H1 (cell line): ENCODE results near the gene PDE2A. TPM values are rescaled to one million over a fixed set of nuclear protein-coding genes. Genes with fewer than 3 reads are reported as not detected.

Source experiments
- CTCF ChIA-PET: fragments of 300-600 bp; sonication (Branson Sonifier 250); formaldehyde crosslinking; loops from one replicate; lab custom pipeline; 2021; ENCODE audit not compliant: partially characterized antibody; lab: Charles Lee
- POLR2A ChIA-PET: fragments of 300-600 bp; sonication (Branson Sonifier 250); formaldehyde crosslinking; loops from one replicate; lab custom pipeline; 2021; ENCODE audit warnings: inconsistent platforms; ENCODE audit not compliant: partially characterized antibody; lab: Charles Lee
- DNase-seq, 2 experiments: peaks; one replicate each; pipeline versions ENCODE4 v3.0.0 to v3.0.0-alpha.2; 2010 to 2022; ENCODE audit warnings: low spot score in 2 of 2, low read depth in 1 of 2, mixed read lengths in 1 of 2
- FAIRE-seq: peaks from 2 replicates; lab custom pipeline; 2011; peaks lifted over from hg19 to GRCh38; lab: Jason Lieb, UNC
- H2AFZ ChIP-seq: 2 replicates; pipeline ENCODE4 v1.8.1; 2012; ENCODE audit warnings: low read length, inconsistent platforms
- H2AK5ac ChIP-seq: 2 replicates; pipeline ENCODE4 v1.6.1; 2013; ENCODE audit warnings: low read depth, low read length
- H2BK120ac ChIP-seq: replicated peaks from 2 replicates; pipeline ENCODE3; 2013; ENCODE audit warnings: low read depth, low read length, inconsistent platforms
- H2BK12ac ChIP-seq: 2 replicates; pipeline ENCODE4 v1.6.1; 2013; ENCODE audit warnings: low read depth, low read length
- H2BK15ac ChIP-seq: 2 replicates; pipeline ENCODE4 v1.6.1; 2013; ENCODE audit warnings: low read length
- H2BK20ac ChIP-seq: 2 replicates; pipeline ENCODE4 v1.6.1; 2013; ENCODE audit warnings: low read length
- H2BK5ac ChIP-seq: 2 replicates; pipeline ENCODE4 v1.6.1; 2013; ENCODE audit warnings: low read depth, low read length
- H3K14ac ChIP-seq: 2 replicates; pipeline ENCODE4 v1.6.1; 2013; ENCODE audit warnings: inconsistent platforms; ENCODE audit not compliant: insufficient read length
- H3K18ac ChIP-seq: 2 replicates; pipeline ENCODE4 v1.6.1; 2013; ENCODE audit warnings: low read length; ENCODE audit errors: extremely low read depth
- H3K23ac ChIP-seq: 2 replicates; pipeline ENCODE4 v1.6.1; 2013; ENCODE audit warnings: inconsistent platforms; ENCODE audit not compliant: insufficient read length
- H3K23me2 ChIP-seq: 2 replicates; pipeline ENCODE4 v1.6.1; 2013; ENCODE audit warnings: low read depth, low read length
- H3K27ac ChIP-seq: 2 replicates; pipeline ENCODE4 v1.6.1; 2011; ENCODE audit warnings: low read depth, low read length, inconsistent platforms
- H3K27me3 ChIP-seq, 4 experiments: replicated peaks in 1 of 4; 1 replicate in 1 of 4; 2 replicates in 3 of 4; pipeline versions ENCODE4 v1.6.1 to v1.8.1; 2011 to 2013; ENCODE audit warnings: low read length in 3 of 4, mild to moderate bottlenecking in 3 of 4, inconsistent platforms in 2 of 4, mixed read lengths in 2 of 4, moderate library complexity in 1 of 4; ENCODE audit not compliant: control insufficient read depth in 3 of 4, insufficient read depth in 3 of 4; ENCODE audit errors: extremely low read depth in 1 of 4
- H3K36me3 ChIP-seq, 4 experiments: 2 replicates each; pipeline versions ENCODE4 v1.6.1 to v1.8.1; 2011 to 2013; ENCODE audit warnings: mild to moderate bottlenecking in 4 of 4, low read length in 3 of 4, moderate library complexity in 2 of 4, control low read depth in 1 of 4, inconsistent platforms in 1 of 4; ENCODE audit not compliant: insufficient read depth in 4 of 4, control insufficient read depth in 2 of 4
- H3K4ac ChIP-seq: replicated peaks from 2 replicates; pipeline ENCODE3; 2013; ENCODE audit warnings: low read length, low read depth, mixed read lengths, inconsistent platforms; ENCODE audit not compliant: insufficient read length
- H3K4me1 ChIP-seq, 4 experiments: replicated peaks in 1 of 4; 1 replicate in 1 of 4; 2 replicates in 3 of 4; pipeline versions ENCODE4 v1.6.1 to v1.8.1; 2011 to 2013; ENCODE audit warnings: low read length in 3 of 4, inconsistent platforms in 2 of 4, mixed read lengths in 1 of 4; ENCODE audit not compliant: insufficient read depth in 4 of 4, control insufficient read depth in 3 of 4
- H3K4me2 ChIP-seq, 2 experiments: 2 replicates each; pipeline versions ENCODE4 v1.6.1 to v1.8.1; 2011 to 2013; ENCODE audit warnings: low read depth in 2 of 2, low read length in 2 of 2, control low read depth in 1 of 2, inconsistent platforms in 1 of 2, mild to moderate bottlenecking in 1 of 2; ENCODE audit not compliant: insufficient read depth in 1 of 2
- H3K4me3 ChIP-seq, 4 experiments: fragments of 200-600, 300-600 bp in 1 of 4; sonication (generic), shearing (Covaris generic), sonication (Bioruptor Twin) in 1 of 4; 2 replicates each; pipeline versions ENCODE4 v1.5.1 to v1.8.1; 2011 to 2016; ENCODE audit warnings: low read length in 4 of 4, low read depth in 3 of 4, control low read depth in 2 of 4, inconsistent platforms in 2 of 4, mild to moderate bottlenecking in 2 of 4, mixed read lengths in 1 of 4, moderate library complexity in 1 of 4; ENCODE audit not compliant: insufficient read depth in 2 of 4; ENCODE audit errors: extremely low read depth in 1 of 4
- H3K56ac ChIP-seq: replicated peaks from 2 replicates; pipeline ENCODE3; 2013; ENCODE audit warnings: low read depth, mild to moderate bottlenecking, mixed read lengths, low read length, inconsistent platforms; ENCODE audit not compliant: insufficient read length
- H3K79me1 ChIP-seq: 2 replicates; pipeline ENCODE4 v1.6.1; 2013; ENCODE audit warnings: low read depth, low read length, control low read depth
- H3K79me2 ChIP-seq, 2 experiments: 2 replicates each; pipeline versions ENCODE4 v1.6.1 to v1.8.1; 2012 to 2013; ENCODE audit warnings: low read length in 2 of 2, mild to moderate bottlenecking in 2 of 2, inconsistent platforms in 1 of 2; ENCODE audit not compliant: insufficient read depth in 2 of 2, control insufficient read depth in 1 of 2
- H3K9ac ChIP-seq, 4 experiments: replicated peaks in 1 of 4; 1 replicate in 1 of 4; 2 replicates in 3 of 4; pipeline versions ENCODE4 v1.6.1 to v1.8.1; 2011 to 2013; ENCODE audit warnings: low read depth in 3 of 4, low read length in 3 of 4, control low read depth in 2 of 4, mild to moderate bottlenecking in 2 of 4, moderate library complexity in 2 of 4, inconsistent platforms in 1 of 4; ENCODE audit errors: extremely low read depth in 1 of 4
- H3K9me3 ChIP-seq, 2 experiments: 2 replicates each; pipeline versions ENCODE4 v1.6.1 to v1.8.1; 2012 to 2013; ENCODE audit warnings: mild to moderate bottlenecking in 2 of 2, moderate library complexity in 2 of 2, control low read depth in 1 of 2, inconsistent platforms in 1 of 2, low read depth in 1 of 2, low read length in 1 of 2, mixed read lengths in 1 of 2; ENCODE audit not compliant: insufficient read depth in 2 of 2
- H4K20me1 ChIP-seq, 2 experiments: replicated peaks in 1 of 2; 2 replicates each; pipeline versions ENCODE3 to v1.8.1; 2011 to 2013; ENCODE audit warnings: inconsistent platforms in 2 of 2, low read length in 2 of 2, mild to moderate bottlenecking in 1 of 2; ENCODE audit not compliant: insufficient read depth in 2 of 2, control insufficient read depth in 1 of 2
- H4K5ac ChIP-seq: 2 replicates; pipeline ENCODE4 v1.6.1; 2013; ENCODE audit warnings: low read length, low read depth, mixed read lengths, inconsistent platforms; ENCODE audit not compliant: insufficient read length
- H4K8ac ChIP-seq: 2 replicates; pipeline ENCODE4 v1.8.0; 2013; ENCODE audit warnings: mild to moderate bottlenecking, moderate library complexity, low read length, inconsistent platforms; ENCODE audit not compliant: insufficient read depth; ENCODE audit errors: extremely low read depth
- H4K91ac ChIP-seq: replicated peaks from 2 replicates; pipeline ENCODE3; 2013; ENCODE audit warnings: low read length, mixed read lengths, inconsistent platforms; ENCODE audit not compliant: insufficient read length
- BCL11A ChIP-seq, 2 experiments: IDR thresholded peaks; one replicate each; pipeline ENCODE4 v1.6.1; 2011; ENCODE audit warnings: low read depth in 2 of 2, low read length in 2 of 2, mild to moderate bottlenecking in 2 of 2
- WGBS, 2 experiments: shearing (Covaris generic) in 1 of 2; methylation state at CpG; one replicate each; pipeline versions ENCODE4 v1.1.6 to v1.1.7; 2013 to 2015; ENCODE audit warnings: low lambda C conversion rate in 2 of 2, mixed read lengths in 2 of 2, inconsistent platforms in 1 of 2, low coverage in 1 of 2, missing lambda C conversion rate in 1 of 2; ENCODE audit not compliant: insufficient replicate concordance in 2 of 2, insufficient coverage in 1 of 2, insufficient read length in 1 of 2; ENCODE audit errors: extremely low coverage in 1 of 2, missing lambda C conversion rate in 1 of 2; 5-methylcytosine and 5-hydroxymethylcytosine counted together
- polyA plus RNA-seq, 7 experiments: library from polyadenylated mRNA; depleted of rRNA in 3 of 7; stranded (reverse) in 5 of 7; unstranded in 2 of 7; fragments of >200 nt in 5 of 7; fragments of 200-250 nt in 2 of 7; gene quantifications; 1 replicate in 5 of 7; 2 replicates in 1 of 7; 4 replicates in 1 of 7; pipeline versions ENCODE4 v1.2.1 to v1.2.3, GENCODE V29; 2011 to 2013; ENCODE audit warnings: missing spikeins in 2 of 7, mixed read lengths in 2 of 7
- total RNA-seq: library from RNA; stranded (reverse); fragmentation: NEBNext Ultra II Directional; extraction: Animal tissue kit (Norgen Biotek cat#: 25700); gene quantifications from 2 replicates; pipeline ENCODE4 v1.2.1, GENCODE V29; 2021

Gene PDE2A
- total and polyA plus RNA-seq, 2 of the 8 experiments (the other 6 are each of a cell fraction or from before 2014, with no cell fraction given) = 3.4 to 7.1 TPM

DNA sequence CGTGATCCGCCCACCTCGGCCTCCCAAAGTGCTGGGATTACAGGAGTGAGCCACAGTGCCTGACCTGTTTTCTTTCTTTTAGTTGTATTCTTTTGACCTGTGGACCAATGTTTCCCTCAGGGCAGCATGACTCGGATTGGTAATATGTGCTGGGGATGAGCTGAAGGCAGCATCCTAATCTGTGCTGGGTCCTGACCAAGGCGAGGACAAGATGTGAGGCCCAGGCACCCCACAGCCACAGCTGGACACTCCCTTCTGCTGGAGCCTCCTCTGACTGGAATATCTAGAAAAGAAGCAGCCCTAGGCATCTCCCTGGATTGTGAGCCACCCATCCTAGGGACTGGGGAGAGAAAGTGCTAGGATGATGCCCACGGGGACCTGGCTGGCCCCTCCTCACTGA is 105.4 kb downstream of the PDE2A start:
- no peaks in the 10 kb centered on the region for H3K79me2 ChIP-seq
- H3K4me3 ChIP-seq = no peak overlapping the region
- no peak overlapping the region for H3K18ac ChIP-seq
- no peak overlapping the region for H2BK20ac ChIP-seq
- H4K20me1 ChIP-seq = no peaks in the 10 kb centered on the region
- H2BK15ac ChIP-seq = no peak overlapping the region
- no peak overlapping the region for H3K4me2 ChIP-seq
- H4K91ac ChIP-seq = no peak overlapping the region
- no peak overlapping the region for H3K56ac ChIP-seq
- POLR2A ChIA-PET = no interaction called here
- FAIRE-seq = no peak
- H3K14ac ChIP-seq = no peak overlapping the region
- H3K79me1 ChIP-seq = no peaks in the 10 kb centered on the region
- H4K5ac ChIP-seq = no peak overlapping the region
- H2BK5ac ChIP-seq = no peak overlapping the region
- H2AFZ ChIP-seq = no peak overlapping the region
- no peak overlapping the region for H3K23ac ChIP-seq
- H2AK5ac ChIP-seq = no peak overlapping the region
- no peak overlapping the region for H3K4ac ChIP-seq
- H3K36me3 ChIP-seq = no peaks in the 10 kb centered on the region
- no peaks in the 10 kb centered on the region for H3K23me2 ChIP-seq
- H3K4me1 ChIP-seq = no peaks in the 10 kb centered on the region
- H3K27ac ChIP-seq = no peak overlapping the region
- no peak overlapping the region for H2BK120ac ChIP-seq
- TF ChIP-seq BCL11A (IDR thresholded peaks at IDR 0.05; ENCODE audit: low read depth in 2 of 2, low read length in 2 of 2) = no peak
- TF ChIP-seq, all 59 proteins: peak for 0
- Histone ChIP-seq H3K9ac (no peak overlapping the region), H4K8ac (no peak overlapping the region; the same call in 1 of the 2 replicates), H3K9me3 (no peaks in the 10 kb centered on the region), H2BK12ac (no peak overlapping the region), H3K27me3 (no peaks in the 10 kb centered on the region)
- CTCF ChIA-PET = interaction anchor here (0.9 to 2.8 kb wide), 4 partner anchors 16 to 135 kb away, joined by 3 to 8 read pairs (median 4); partner anchors contain the start of gene CLPB
- no peak for DNase-seq
- 79% methylated on average over 6 of the region's 6 CpGs; no CpG with 5 or more reads in 1 of the 2 experiments for WGBS, 2 experiments
